Measurements from ENCODE around the gene LRSAM1.

The LRSAM1 gene

DNA sequence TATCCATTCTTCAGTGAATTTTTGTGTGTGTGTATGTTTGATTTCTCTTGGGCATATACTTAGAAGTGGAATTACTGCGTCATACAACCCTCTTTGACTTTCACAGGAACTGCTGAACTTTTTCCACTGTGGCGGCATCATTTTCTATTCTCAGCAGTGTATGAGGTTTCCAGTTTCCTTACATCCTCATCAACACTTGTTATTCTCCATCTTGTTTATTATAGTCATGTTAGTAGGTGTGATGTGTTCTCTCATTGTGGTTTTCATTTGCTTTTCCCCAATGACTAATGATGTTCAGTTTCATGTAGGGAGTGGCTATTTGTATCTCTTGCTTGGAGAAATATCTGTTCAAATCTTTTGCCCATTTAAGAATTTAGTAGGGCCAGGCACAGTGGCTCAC, 24.6 kb upstream of the LRSAM1 start:
- no peak for DNase-seq (ENCODE audit: low read depth in 2 of 2)

DNA sequence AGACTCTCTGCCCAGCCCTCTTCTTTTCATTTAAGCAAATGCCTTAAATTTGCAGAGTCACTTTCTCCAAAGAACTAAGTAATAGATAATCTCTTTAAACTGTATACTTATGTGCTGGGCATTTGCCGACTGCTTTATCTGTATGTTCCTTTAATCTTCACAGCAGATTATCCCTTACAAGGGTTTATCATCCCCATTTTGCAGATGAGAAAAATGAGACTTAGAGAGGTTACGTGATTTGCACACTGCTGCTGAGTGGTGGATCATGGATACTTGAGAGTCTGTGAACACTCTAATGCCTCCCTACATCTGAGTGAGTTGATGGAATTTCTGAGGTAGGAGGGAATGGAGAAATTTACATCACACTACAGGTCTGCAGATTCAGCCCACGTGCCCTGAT, 23.0 kb upstream of the LRSAM1 start:
- no peak for DNase-seq (ENCODE audit: low read depth in 2 of 2)

DNA sequence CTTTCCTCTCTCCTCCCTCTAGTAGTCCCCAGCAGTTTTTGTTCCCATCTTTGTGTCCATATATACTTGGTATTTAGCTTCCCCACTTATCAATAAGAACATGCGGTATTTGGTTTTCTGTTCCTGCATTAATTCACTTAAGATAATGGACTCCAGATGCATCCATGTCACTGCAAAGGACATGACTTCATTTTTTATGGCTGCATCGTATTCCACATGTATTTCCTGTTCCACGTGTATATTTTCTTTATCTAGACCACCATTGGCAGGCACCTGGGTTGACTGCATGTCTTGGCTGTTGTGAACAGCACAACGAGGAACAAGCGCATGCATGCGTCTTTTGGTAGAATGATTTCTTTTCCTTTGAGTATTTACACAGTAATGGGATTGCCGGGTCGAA, 20.9 kb upstream of the LRSAM1 start:
- no peak for DNase-seq (ENCODE audit: low read depth in 2 of 2)

DNA sequence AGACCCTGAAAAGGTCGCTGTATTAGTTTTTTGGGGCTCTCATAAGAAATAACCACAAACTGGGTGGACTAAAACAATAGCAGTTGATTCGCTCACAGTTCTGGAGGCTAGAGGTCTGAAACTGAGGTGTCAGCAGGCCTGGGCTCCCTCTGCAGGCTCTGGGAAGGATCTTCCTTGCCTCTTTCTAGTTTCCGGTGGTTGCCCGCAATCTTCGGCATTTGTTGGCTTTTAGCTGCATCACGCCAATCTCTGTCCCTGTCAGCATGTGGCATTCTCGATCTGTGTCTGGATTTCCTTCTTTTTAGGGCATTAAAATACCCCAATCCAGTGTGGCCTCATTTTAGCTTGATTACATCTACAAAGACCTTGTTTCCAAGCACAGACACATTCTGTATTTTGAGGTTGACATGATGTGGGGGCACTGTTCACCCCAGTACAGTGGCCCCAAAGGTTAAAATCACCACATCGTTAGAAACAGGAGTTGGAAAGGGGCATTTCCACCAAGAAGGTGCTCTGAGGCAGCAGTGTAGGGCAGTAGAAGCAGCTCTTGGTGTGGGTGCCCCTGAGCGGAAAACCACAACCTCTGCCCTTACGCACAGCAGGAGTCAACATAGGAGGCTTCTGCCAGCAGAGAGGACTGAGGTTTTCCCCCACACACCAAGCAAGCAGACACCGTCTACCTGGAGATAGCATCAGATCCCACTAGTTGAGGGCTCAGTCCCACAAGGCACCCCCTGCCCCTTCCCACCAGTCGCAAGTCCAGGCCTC, 13.6 kb upstream of the LRSAM1 start:
- no peak for DNase-seq (ENCODE audit: low read depth in 2 of 2)

DNA sequence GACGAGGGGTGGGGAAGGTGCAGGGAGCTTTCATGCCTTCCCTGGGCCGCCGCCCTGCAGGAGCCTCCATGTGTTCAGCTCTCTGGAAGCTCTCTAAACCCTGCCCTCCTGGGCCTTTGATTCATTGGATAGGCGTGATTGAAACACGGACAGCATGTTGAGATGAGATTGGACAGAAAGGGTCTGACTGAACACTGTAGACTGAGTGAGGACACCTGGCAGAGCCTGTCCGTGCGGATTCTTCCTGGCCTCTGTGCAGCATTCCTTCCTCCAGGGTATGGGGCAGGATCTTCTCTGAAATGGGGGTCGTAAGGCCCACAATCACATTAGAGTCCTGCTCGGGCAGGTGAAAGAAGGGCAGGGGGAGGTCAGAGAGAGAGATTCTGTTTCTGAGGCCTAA, 12.9 kb upstream of the LRSAM1 start:
- no peak for DNase-seq (ENCODE audit: low read depth in 2 of 2)

DNA sequence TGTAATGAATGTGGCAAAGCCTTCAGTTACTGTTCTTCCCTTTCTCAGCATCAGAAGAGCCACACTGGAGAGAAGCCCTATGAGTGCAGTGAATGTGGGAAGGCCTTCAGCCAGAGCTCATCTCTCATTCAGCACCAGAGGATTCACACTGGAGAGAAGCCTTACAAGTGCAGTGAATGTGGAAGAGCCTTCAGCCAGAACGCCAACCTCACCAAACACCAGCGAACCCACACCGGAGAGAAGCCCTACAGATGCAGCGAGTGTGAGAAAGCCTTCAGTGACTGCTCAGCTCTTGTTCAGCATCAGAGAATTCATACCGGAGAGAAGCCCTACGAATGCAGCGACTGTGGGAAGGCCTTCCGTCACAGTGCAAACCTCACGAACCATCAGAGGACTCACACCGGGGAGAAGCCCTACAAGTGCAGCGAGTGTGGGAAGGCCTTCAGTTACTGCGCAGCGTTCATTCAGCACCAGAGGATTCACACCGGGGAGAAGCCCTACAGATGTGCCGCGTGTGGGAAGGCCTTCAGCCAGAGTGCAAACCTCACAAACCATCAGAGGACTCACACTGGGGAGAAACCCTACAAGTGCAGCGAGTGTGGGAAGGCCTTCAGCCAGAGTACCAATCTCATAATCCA, 6.9 kb upstream of the LRSAM1 start:
- no peak for DNase-seq (ENCODE audit: low read depth in 2 of 2)

DNA sequence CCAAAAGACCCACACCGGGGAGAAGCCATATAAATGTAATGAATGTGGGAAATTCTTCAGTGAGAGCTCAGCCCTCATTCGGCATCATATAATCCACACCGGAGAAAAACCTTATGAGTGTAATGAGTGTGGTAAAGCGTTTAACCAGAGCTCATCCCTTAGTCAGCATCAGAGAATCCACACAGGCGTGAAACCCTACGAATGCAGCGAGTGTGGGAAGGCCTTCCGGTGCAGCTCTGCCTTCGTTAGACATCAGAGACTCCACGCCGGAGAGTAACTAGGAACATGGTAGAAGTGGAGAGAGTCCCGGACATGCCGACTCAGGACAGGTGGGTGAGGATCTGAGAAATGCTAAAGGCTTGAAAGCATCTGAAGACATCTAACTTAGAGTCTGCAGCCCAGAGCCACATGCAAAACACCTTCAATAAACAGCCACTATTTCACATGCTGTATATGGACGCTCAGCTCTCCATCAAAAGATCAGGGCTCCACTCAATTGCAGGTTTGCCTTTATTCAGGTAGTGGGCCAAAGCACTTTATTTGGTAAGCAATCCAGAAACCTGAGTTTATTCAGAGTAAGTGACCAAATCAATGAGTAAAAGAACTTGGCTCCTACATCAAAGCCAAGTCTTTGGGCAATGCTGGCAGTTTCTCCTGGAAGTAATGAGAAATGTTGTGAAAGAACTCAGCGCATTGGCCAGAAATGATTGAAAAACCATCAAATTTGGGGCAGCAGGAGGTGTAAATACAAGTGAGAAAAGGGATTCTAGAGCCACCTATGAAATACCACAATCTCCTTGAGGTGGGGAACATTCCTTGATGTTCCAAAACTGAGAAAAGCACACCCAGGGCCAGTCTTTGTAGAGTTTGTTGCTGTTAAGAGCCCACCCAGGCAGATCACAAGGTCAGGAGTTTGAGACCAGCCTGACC, 6.1 kb upstream of the LRSAM1 start:
- no peak for DNase-seq (ENCODE audit: low read depth in 2 of 2)

DNA sequence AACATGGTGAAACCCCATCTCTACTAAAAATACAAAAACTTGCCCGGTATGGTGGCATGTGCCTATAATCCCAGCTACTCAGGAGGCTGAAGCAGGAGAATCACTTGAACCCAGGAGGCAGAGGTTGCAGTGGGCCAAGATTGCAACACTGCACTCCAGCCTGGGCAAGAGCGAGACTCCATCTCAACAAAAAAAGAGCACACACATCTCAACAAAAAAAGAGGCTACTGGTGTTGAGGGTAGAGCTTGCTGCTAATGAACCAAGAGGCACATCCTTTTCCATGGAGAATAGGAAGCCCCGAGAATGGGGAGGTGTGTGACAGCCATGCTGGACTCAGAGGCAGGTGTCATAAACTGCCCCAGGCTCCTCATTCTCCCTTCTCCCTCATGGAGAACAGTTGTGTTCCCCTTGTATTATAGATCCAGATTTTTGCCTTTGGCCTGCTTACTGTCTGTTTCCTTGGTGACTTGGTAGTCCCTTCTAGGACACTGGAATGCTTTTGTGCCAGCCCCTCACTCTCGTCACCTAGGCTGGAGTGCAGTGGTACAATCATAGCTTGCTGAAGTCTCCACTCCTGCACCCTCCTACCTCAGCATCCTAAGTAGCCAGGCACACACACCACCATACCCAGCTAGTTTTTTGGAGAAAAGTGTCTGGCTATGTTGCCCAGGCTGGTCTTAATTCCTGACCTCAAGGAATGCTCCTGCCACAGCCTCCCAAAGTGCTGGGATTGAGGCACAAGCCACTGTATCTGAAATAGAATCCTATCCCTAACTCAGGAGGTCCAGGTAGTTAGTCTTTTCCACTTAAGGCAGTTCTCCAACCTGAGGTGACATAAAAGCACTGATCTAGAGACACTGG, 5.2 kb upstream of the LRSAM1 start:
- DNase-seq (ENCODE audit: low read depth in 2 of 2) = no peak

DNA sequence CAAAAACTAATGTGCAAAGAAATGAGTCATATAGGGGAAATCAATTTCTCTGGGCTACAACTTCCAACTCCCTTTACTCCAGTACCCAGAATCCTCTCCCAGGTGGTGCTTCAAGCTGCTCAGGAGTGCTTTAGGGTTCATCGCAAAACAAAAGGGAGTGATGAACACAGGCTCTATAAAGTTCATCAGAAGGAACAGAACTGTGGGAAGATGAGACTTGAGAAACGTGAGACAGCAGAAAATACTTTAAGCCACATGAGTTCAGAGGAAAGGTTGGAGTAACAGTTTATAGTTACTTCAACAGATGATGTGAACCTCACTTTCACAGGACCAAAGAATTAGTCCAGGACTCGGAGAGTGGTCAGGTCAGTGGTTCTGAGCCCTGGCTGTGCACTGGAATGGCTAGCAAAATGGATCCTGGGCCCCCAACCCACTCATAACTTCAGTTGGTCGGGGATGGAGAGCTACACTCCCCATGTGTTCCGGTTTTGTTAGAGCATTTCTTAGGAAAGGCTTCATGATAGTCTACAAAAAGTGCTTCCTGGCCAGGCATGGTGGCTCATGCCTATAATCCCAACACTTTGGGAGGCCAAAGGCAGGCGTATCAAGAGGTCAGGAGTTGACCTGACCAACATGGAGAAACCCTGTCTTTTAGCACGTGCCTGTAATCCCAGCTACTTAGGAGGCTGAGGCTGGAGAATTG, 4.4 kb upstream of the LRSAM1 start:
- DNase-seq (ENCODE audit: low read depth in 2 of 2) = no peak

DNA sequence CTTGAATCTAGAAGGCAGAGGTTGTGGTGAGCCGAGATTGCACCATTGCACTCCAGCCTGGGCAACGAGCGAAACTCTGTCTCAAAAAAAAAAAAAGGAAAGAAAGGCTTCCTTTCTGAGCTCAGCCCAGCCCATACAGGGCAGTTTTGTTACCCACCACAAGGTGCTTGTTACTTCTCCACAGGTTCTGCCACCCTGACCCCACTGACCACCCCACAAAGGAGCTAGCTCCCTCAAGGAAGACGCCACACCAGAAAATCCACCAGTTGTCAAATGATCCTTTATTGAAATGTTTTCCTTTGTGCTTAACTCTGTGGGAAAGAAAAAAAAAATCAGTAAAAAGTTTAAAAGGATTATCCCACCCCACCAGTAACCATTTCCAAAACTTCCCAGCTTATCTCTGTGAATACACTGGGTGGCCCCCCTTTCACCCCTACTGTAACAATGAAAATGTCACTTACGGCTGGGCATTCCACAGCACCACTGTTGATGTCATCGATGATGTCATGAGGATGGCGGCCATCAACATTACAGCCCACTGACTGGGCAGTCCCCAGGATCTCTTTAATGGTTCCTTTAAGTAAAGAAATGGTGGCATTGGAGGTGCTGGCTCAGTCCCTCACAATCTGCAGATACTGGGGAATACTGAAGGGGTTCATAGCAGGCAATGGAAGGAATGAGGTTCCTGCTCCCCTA, 3.7 kb upstream of the LRSAM1 start:
- no peak for DNase-seq (ENCODE audit: low read depth in 2 of 2)

DNA sequence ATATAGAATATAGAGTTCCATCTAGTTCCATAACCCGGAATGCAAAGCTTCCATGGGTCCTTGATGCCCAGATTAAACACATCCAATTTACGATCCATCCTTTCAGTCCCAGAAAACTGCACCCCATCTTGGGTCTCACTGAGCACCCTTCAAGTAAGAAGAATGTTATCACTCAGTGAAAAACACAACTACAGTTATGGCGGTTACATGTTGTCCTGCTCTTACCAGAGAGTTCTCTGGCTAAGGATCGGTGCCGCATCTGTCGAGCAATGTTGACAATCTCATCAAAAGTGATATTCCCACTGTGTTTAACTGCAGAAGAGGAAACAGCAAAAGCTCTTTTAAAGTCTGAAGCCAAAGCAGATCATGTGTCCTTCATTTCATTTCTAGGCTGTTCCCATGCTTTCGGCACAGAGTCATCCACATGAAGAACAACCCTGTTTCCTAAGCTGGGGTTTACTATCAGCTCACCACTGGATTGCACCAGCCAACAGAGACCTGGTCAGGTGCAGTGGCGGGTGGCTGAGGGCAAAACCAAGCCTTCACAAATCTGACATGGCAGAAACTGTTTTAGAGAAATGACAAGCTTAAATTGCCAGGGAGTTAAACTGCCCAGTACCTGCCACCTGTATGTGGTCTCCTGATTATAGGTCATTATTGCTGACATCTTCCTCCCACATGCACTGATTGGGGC, 3.1 kb upstream of the LRSAM1 start:
- no peak for DNase-seq (ENCODE audit: low read depth in 2 of 2)

DNA sequence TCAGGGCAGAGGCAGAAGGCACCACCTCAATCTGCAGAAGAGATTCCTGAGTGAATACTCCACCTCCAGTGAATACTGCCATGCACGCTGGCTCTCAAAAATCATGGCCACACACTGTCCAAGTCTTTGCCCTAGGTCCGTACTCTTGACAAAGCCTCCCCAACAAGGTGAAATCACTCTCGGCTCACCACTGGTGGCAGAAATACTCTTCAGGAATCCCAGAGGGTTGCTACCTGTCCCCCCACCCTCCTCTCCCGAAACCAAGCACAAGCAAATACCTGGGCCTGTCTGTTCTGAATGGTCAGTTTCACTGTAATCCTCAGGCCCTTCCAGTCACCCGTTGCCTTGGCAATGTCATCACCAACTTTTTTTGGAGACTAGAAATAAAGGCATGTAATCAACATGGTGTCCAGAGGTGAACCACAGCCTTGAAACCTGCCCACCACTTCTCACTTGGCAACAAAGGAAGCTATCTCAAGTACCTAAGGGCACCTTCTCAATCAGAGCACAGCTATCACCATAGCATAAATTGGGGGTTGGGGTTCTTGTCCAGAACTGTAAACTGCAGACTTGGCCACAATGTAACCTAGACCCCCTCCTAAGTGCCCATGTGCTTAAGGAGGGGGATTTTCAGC, 1.9 kb upstream of the LRSAM1 start:
- DNase-seq (ENCODE audit: low read depth in 2 of 2) = no peak

DNA sequence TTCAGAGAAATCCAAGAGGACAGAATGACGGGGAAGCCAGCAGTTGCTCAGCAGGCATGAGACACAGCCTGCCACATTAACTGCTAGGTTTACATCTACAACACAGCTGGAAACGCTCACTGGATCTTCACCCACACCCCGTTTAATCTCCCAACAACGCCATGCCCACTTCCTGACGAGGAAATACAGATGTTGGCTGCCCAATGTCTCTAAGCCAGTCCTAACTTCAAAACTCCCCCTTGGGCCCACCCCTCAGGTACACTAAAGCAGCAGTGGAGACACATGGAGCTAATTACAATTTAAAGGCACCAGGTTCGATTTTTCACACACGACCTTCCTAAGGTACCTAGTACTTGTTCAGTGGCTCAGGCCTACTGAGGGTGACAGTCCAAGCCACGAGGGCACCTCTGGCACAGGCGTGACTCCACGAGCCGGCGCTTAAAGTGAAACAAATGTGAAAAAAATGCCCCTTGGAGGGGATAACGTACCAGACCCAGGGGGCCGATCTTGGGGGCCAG, 1.0 kb upstream of the LRSAM1 start:
- DNase-seq (ENCODE audit: low read depth in 2 of 2) = no peak

DNA sequence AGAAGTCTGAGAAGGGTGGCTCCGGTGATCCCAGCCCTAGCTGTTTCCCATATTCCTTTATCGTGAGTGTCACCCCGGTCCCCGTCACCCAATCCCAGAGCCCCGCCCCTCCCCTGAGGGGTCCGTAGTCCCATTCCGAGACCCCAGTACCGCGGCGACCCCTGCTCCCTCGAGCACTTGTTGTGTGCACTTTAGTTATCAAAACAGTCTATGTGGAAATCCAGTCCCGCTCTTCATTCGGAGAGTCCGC, 223 bp downstream of the LRSAM1 start:
- no peak for DNase-seq (ENCODE audit: low read depth in 2 of 2)

DNA sequence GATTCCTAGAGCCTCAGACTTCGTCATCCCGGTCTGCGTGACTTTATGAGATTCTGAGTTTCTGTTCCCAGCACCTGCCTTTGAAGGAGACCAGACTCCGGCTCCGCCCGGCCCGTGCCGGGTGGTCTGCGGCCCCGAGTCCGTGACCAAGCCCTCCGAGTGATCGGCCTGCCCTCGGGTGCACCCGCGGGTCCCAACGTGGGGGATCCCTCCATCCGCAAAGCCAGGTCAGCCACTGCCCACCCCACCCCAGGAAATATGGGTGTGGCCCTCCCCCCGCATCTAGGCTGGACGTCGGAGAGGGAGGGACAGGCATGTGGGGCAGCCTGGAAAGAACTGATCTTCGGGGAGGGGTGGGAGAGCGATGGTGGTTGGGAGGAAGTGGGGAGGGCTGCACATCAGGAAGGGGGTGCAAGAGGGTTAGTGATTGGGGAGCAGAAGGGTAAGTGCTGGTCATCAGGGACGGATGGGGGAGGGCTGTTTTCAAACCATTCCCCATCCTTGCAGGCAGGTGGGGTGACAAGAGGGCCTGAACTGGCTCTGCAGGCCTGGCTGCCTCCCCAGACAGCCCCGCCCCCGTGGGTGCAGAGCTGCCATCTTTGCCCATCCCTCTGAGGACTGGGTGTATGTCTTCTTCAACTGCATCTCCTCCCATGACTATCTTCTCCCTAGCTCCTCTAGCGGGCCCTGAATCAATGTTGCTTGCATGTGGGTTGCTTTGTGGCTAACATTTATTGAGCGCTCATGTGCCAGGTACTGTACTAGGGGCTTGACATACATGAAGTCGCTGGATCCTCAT, 747 bp downstream of the LRSAM1 start:
- DNase-seq (ENCODE audit: low read depth in 2 of 2) = peak in 1 of 2 donors; percentile 25

DNA sequence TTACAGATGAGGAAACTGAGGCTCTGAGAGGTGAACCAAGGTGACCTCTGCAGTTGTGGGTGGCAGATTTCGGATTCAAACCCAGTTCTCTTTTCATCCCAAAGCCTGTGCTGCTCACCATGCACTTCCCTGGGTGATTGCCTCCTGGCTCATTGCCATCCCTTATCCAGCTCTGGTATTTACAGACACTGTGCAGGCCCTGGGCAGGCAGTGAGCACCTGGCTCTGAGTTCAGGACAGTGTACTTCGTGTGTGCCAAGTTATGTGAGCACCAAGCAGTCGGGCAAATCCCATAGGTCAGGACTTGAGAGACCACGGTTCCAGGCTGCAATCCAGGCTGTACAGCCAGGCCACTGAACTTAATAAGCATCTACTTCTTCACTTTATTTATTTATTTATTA, 1.4 kb downstream of the LRSAM1 start:
- DNase-seq (ENCODE audit: low read depth in 2 of 2) = no peak

DNA sequence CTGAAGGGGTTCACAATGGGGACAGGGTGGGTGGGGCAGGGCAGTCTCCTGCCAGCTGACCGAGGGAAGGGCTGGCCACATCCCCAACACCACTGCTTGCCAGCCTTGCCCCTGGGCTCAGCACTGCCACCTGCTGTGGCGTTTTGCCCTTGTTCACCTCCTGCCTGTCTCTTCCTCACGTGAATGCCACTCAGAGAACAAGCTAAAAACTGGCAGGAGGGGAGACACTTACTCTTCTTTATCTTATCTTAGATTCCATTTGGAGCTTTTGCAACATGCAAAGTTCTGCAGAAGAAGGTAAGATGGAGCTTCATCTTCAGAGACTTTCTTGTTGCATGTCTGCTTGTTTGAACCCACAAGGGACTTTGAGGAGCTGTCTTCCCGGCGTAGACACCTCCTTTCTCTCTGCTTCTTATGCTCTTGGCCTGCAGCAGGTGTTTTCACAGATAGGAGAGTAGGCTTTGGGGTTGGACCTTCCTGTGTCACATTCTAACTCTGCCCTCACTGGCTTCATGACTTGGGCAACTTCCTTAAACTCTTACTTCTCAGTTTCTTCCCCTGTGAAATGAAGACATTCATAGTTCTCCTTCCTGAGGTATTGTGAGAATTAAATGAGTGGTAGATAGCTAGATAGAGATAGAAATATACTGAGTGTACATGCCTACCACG, 4.1 kb downstream of the LRSAM1 start:
- DNase-seq (ENCODE audit: low read depth in 2 of 2) = no peak

All from activated CD8-positive, alpha-beta memory T cell treated with anti-CD3 and anti-CD28 coated beads for 4 hours (primary cell).